Measurements from ENCODE around the gene POLR1A.

The POLR1A gene

GRCh38 chr2:86021396-86022378 lies 84.0 kb downstream of the POLR1A start:
- DNase-seq (ENCODE audit: low read depth) = no peak

DNA sequence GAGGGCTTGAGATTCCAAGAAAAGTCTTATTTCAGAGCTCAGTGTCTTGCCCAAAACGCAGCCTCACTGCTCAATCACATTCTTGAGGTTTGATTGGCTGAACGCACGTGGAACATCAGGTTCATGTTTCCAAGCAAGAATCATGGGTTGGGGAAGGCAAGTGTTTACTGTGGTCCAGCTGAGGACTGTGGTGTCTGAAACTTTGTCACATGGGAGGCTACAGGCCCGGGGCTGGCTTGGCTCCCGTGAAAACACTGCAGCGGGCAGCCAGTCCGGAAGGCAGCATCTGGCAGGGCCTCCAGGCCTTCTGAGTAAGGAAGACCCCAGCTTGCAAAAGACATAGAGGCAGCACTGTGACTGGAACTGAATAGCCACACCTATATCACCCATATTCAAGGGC lies 84.7 kb downstream of the POLR1A start:
- DNase-seq (ENCODE audit: low read depth) = no peak

DNA sequence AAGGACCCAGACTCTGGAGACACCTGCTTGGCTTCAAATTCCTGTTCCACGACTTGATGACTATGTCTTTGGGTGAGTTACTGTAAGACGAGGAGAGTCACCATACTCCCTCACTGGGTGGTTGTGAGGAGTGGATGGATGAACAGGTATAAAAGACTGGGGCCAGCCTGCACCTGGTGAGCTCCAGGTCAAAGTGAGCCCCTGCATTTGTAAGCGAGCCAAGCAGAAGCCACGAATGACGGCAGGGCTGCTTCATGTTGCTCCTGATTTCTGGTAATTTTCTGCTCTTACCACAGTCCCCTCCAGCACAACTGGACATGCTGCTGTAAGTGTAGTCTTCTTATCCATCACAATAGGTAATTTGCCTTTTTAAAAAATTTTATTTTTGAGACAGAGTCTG lies 86.6 kb downstream of the POLR1A start:
- DNase-seq (ENCODE audit: low read depth) = no peak

DNA sequence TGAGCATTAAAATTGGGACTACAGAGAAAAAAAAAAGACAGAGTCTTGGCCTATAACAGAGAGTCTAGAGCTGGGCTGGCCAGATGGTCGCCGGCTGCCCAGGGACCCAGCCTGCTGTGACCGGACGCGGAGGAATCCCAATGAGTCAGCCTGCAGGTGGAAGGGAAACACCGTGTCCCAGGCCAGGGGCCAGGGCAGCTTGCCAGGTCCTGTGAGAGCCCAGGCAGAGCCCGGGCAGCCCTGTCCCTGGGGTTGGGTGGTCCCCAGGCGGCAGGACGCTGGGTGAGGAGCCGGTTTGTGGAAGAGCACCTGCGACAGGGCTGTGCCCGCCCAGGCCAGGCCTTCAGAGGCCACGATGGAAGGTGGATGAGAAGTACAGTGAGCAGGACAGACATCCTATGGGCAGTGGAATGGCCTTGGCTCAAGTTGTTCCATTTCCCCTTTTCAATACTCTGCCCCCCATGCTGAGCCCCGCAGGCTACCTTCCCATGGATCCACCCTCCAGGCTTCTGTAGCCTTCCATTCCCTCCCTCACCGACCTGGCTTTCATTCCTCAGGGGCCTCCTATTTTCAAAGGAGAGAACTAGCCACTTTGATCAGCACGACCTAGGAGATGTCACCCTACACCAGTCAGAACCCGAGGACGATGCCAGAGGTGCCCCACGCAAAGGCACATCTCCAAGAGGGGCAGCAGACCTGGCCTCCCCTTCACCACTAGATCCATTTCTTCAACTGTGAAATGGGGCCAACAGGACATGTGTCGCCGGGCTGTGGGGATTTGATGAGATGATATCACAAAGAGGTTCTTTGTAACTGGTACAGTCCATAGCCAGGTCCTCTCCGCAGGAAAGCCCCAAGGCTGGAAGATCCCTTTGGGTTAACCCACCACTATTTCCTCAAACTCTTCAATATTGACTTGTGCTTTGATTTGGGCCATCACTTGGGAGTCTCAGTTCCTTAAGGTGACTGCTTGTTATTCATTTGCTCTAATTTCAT lies 87.5 kb downstream of the POLR1A start:
- DNase-seq (ENCODE audit: low read depth) = no peak

GRCh38 chr2:86016581-86016980 lies 89.1 kb downstream of the POLR1A start:
- no peak for DNase-seq (ENCODE audit: low read depth)

DNA sequence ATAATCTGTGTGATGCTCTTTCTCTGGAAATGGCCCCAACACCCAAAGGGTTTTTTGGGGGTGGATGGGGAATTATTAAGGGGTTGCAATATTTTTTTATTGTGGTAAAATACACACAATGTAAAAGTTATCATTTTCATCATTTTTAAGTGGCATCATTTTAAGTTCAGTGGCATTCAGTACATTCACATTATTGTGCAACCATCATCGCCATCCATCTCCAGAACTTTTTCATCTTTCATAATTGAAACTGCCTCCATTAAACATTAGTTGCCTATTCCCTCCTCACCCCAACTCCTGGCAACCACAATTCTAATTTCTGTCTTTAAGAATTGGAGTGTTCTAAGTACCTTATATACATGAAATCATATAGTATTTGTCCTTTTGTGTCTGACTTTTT lies 90.0 kb downstream of the POLR1A start:
- no peak for DNase-seq (ENCODE audit: low read depth)

GRCh38 chr2:86015006-86015405 lies 90.7 kb downstream of the POLR1A start:
- DNase-seq (ENCODE audit: low read depth) = no peak

DNA sequence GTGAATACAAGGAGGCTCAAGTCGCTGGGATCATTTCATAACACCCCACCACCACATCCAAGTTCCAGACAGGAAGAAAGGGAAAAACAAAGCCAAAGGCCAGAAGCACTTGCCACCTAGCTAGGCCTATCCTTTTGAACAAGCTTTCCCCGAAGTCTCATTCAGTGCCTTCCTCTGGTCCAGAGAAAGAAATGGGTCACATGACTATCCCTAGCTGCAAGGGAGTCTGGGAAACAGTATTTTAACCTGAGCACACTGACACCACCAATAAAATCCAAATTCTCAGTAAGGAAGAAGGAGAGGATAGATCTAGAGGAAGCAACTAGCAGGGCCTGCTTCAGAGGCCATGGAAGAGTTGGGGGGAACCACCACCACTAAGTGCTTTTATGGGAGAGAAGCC lies 91.2 kb downstream of the POLR1A start:
- DNase-seq (ENCODE audit: low read depth) = no peak

DNA sequence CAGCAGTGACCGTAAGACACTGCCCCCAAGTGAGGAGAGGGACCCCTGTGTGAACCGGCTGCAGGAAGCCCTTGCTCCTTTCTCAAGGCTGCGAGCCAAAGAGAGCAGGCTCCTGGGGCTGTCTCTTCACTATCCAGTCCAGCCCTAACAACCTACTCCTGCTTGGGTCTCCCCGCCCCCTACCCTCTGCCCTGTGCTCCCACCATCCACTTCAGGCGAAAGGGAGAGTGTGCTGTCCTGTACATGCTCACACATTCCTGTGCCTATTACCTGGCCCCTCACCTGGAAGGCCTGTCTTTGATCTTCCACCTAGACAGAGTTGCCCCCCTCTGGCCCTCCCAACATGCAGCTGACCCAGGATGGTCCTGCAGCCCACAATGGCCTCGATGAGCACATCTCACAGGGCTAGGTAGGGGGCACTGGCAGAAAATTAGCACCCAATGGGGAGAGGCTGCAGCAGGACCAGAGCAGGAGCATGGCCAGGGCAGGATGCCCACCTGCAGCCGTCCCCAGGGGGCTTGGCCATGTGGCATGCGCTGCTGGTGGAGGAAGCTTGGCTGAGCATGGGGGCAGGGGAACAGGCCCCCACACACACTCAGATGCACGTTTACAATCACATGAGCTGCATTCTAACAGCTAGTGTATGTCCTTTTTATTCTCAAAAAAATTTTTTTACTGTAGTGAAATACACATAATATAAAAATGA lies 93.5 kb downstream of the POLR1A start:
- no peak for DNase-seq (ENCODE audit: low read depth)

- DNase-seq (ENCODE audit: low read depth) = no peak
These were observed 94.2 kb downstream of the POLR1A start for GRCh38 chr2:86011449-86011941.

GRCh38 chr2:86010083-86010482 lies 95.6 kb downstream of the POLR1A start:
- DNase-seq (ENCODE audit: low read depth) = no peak

DNA sequence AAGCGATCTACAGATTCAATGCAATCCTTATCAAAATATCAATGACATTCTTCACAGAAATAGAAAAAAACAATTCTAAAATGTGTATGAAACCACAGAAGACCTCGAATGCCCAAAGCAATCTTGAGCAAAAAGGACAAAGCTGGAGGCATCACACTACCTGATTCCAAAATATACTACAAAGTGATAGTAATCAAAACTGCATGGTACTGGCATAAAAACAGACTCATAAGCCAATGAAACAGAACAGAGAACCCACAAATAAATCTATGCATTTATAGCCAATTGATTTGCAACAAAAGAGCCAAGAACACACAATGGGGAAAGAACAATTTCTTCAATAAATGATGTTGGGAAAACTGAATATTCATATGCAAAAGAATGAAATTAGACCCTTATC lies 99.2 kb downstream of the POLR1A start:
- DNase-seq (ENCODE audit: low read depth) = no peak

- DNase-seq (ENCODE audit: low read depth) = no peak
These were observed 101.7 kb downstream of the POLR1A start for GRCh38 chr2:86003967-86004366.

DNA sequence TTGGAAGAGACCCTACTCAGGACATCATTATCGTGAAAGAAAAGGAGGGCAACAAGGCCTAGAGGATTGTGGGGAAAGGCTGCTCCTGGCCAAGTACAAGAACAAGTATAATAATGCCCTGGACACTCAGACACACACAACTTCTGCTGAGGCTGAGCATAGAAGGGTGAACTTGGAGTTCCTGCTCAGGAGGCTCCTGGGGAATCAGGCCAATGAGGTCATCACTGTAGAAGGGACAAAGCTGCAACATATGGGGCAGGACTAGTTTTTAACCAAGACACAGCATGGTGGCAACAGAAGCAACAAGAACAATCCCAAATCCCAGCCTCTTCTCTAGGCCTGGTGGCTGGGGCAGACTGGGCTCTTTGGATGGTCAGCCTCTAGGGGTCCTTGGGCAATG lies 102.6 kb downstream of the POLR1A start:
- no peak for DNase-seq (ENCODE audit: low read depth)

- DNase-seq (ENCODE audit: low read depth) = no peak
These were observed 103.3 kb downstream of the POLR1A start for GRCh38 chr2:86002375-86002774.

DNA sequence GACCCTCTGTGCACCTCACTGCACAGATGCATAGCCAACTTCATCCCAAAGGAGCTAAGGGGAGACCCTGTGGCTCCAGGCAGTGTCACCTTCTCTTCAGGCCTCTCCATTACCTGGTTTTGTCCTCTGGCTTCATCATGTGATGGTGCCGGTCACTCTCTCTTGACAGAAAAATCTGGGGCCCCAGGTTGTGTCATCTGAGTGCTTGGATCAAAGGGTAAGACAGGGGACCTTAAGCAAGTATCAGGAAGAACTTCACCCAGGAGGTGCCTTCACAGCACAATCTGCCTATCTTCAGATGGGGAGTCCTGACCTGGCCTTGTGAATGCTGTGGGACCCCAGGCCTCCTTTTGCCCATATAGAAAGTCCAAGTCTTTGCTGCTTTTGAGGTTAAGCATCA lies 104.4 kb downstream of the POLR1A start:
- no peak for DNase-seq (ENCODE audit: low read depth)

GRCh38 chr2:86000938-86001312 lies 104.8 kb downstream of the POLR1A start:
- DNase-seq (ENCODE audit: low read depth) = no peak

DNA sequence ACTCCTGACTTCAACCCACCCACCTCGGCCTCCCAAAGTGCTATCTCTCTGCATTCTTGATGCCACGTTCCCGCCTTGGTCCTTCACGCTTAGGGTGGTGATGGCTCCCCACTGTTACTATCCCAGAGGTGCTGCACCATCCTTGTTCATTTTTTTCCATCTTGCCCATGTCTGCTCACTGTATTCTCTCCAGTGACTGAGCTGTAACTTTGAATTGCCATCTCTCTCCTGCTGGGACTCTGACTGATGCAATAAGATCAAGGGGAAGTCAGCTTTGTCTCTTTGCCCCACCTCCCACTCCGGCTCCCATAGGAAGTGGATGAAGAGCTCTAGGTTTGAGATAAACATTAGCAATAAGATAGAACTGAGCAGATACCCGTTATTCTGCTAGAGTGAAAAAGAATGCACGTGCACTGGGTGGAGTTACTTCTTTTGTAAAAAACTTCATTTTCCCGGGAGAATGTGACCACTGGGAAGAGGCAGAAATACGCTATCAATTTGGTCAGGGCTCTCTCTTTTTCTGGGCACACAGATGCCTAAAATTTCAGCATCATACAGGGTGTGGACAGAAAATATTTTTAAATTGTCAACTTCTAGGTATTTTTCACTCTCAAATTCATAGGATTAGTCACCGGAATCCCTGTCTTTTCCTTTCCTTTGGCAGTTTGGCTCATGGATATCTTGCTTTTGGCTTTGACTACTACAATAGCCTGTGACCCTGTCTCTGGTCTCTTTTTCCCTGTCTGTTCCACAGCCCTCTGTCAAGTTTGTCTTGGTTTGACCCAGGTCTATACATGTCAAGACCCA lies 105.4 kb downstream of the POLR1A start:
- DNase-seq (ENCODE audit: low read depth) = no peak

- peak; percentile 29 for DNase-seq (ENCODE audit: low read depth)
These were observed 106.4 kb downstream of the POLR1A start for GRCh38 chr2:85999061-85999831.
